ENCODE measurements around the gene GSTT2B.
"Not testable (repeated sequence)": the region's sequence is repeated elsewhere in the genome, so short reads cannot be mapped to it uniquely, and the experiment has no call there.

GSTT2B gene

GRCh38 chr22:23909296-23909898 is 51.6 kb downstream of the GSTT2B start:
- no peak overlapping the region for H2AK5ac ChIP-seq (ENCODE audit: low read length, severe bottlenecking)
- H3K14ac ChIP-seq (ENCODE audit: low read length in 2 of 2): no peak overlapping the region
- no peak overlapping the region for H4K91ac ChIP-seq (ENCODE audit: low read length)
- no peak overlapping the region for H3K4me2 ChIP-seq (ENCODE audit: low read length, poor library complexity, severe bottlenecking)
- H3K36me3 ChIP-seq (ENCODE audit: control insufficient read depth in 1 of 2, insufficient read depth in 2 of 2, low read depth in 1 of 2, low read length in 2 of 2): no peaks in the 10 kb centered on the region
- no peak overlapping the region for H3K18ac ChIP-seq (ENCODE audit: low read depth in 1 of 2, low read length in 2 of 2)
- no peak overlapping the region for H2BK5ac ChIP-seq (ENCODE audit: low read depth, low read length, poor library complexity, severe bottlenecking)
- H4K8ac ChIP-seq (ENCODE audit: low read length): no peak overlapping the region
- peak overlapping the region; percentile 44 for H3K9ac ChIP-seq (ENCODE audit: low read length)
- 88% methylated on average over 5 of the region's 6 CpGs for WGBS
- H3K9me3 ChIP-seq (ENCODE audit: control insufficient read depth, low read length): no peaks in the 10 kb centered on the region
- H3K4me1 ChIP-seq (ENCODE audit: control insufficient read depth, insufficient read depth, low read depth, low read length): peaks cover 3% of the 10 kb centered on the region
- no peak overlapping the region for H2BK12ac ChIP-seq (ENCODE audit: low read length in 2 of 2)
- no peak overlapping the region for H2BK15ac ChIP-seq (ENCODE audit: low read depth, poor library complexity, severe bottlenecking)
- peak; percentile 21 for DNase-seq
- no peaks in the 10 kb centered on the region for H3K79me1 ChIP-seq (replicated peaks; ENCODE audit: low read length, poor library complexity, severe bottlenecking)
- peak overlapping the region in 1 of 2 experiments; percentile 53 for H3K4me3 ChIP-seq (ENCODE audit: insufficient read depth in 1 of 2, low read depth in 1 of 2, low read length in 2 of 2)
- H2AFZ ChIP-seq (ENCODE audit: low read depth, low read length): no peak overlapping the region
- no peak overlapping the region for H2BK120ac ChIP-seq (ENCODE audit: low read depth, low read length)
- H3K23ac ChIP-seq (ENCODE audit: low read length in 2 of 2): no peak overlapping the region
- no peak overlapping the region for H3K4ac ChIP-seq (ENCODE audit: low read depth in 1 of 2, low read length in 2 of 2)
- no peak overlapping the region for H3K27ac ChIP-seq (ENCODE audit: low read length, poor library complexity, severe bottlenecking)
- peaks cover 0 to 6% of the 10 kb centered on the region in 2 experiments for H3K27me3 ChIP-seq (ENCODE audit: control insufficient read depth in 1 of 2, insufficient read depth in 1 of 2, low read length in 2 of 2)

DNA sequence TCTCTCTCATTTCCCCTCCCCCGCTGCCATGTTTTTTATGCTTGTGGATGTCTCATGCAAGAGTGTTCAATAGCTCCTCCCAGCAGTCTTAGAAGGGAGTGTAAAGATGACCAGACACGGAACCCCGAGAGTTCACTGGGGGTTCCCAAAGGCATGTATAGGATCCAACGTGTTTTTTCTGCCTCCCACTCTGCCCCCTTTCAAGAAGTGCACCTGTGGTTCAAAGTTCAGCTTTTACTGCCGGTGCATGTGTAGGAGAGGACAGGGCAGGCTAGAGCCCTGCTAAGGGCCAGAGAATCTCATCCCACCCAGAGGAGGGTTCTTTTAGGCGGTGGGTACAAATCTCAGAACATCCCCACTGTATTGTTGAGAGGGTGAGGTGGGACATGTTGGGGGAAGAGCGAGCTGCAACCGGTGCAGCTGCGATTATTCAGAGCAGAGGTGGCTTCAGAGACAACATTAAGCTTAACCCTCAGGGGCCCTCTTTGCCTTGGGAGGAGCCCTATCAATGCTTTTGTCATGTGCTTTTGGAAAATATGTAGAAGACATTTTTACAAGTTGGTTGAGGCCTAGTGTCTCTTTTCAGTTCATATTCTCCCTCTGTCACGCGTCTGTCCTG is 52.3 kb downstream of the GSTT2B start:
- Histone ChIP-seq H3K23ac (ENCODE audit: low read length in 2 of 2) (no peak overlapping the region), H3K4me1 (ENCODE audit: control insufficient read depth, insufficient read depth, low read depth, low read length) (peaks cover 3% of the 10 kb centered on the region), H3K79me1 (replicated peaks; ENCODE audit: low read length, poor library complexity, severe bottlenecking) (no peaks in the 10 kb centered on the region), H3K9me3 (ENCODE audit: control insufficient read depth, low read length) (no peaks in the 10 kb centered on the region), H2AFZ (ENCODE audit: low read depth, low read length) (no peak overlapping the region), H4K91ac (ENCODE audit: low read length) (no peak overlapping the region), H4K8ac (ENCODE audit: low read length) (peak overlapping the region; percentile 19), H2AK5ac (ENCODE audit: low read length, severe bottlenecking) (no peak overlapping the region), H2BK15ac (ENCODE audit: low read depth, poor library complexity, severe bottlenecking) (no peak overlapping the region), H3K36me3 (ENCODE audit: control insufficient read depth in 1 of 2, insufficient read depth in 2 of 2, low read depth in 1 of 2, low read length in 2 of 2) (no peaks in the 10 kb centered on the region), H3K4me2 (ENCODE audit: low read length, poor library complexity, severe bottlenecking) (no peak overlapping the region), H3K27me3 (ENCODE audit: control insufficient read depth in 1 of 2, insufficient read depth in 1 of 2, low read length in 2 of 2) (peaks cover 3 to 6% of the 10 kb centered on the region in 2 experiments), H3K14ac (ENCODE audit: low read length in 2 of 2) (no peak overlapping the region), H3K18ac (ENCODE audit: low read depth in 1 of 2, low read length in 2 of 2) (no peak overlapping the region), H3K27ac (ENCODE audit: low read length, poor library complexity, severe bottlenecking) (no peak overlapping the region), H2BK12ac (ENCODE audit: low read length in 2 of 2) (no peak overlapping the region), H3K4ac (ENCODE audit: low read depth in 1 of 2, low read length in 2 of 2) (no peak overlapping the region), H2BK5ac (ENCODE audit: low read depth, low read length, poor library complexity, severe bottlenecking) (no peak overlapping the region), H3K4me3 (ENCODE audit: insufficient read depth in 1 of 2, low read depth in 1 of 2, low read length in 2 of 2) (peak overlapping the region in 1 of 2 experiments; percentile 53), H2BK120ac (ENCODE audit: low read depth, low read length) (no peak overlapping the region), H3K9ac (ENCODE audit: low read length) (peak overlapping the region; percentile 44)
- DNase-seq: no peak
- WGBS: 88% methylated on average over 11 of the region's 11 CpGs

DNA sequence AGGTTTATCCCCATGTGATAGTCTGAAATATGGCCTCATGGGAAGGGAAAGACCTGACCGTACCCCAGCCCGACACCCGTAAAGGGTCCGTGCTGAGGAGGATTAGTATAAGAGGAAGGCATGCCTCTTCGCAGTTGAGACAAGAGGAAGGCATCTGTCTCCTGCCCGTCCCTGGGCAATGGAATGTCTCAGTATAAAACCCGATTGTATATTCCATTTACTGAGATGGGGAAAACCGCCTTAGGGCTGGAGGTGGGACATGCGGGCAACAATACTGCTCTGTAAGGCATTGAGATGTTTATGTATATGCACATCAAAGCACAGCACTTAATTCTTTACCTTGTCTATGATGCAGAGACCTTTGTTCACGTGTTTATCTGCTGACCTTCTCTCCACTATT is 53.6 kb downstream of the GSTT2B start:
- H2AFZ ChIP-seq (ENCODE audit: low read depth, low read length); H3K23ac ChIP-seq (ENCODE audit: low read length in 2 of 2); H3K4ac ChIP-seq (ENCODE audit: low read depth in 1 of 2, low read length in 2 of 2); H3K27me3 ChIP-seq (ENCODE audit: control insufficient read depth in 1 of 2, insufficient read depth in 1 of 2, low read length in 2 of 2); H3K14ac ChIP-seq (ENCODE audit: low read length in 2 of 2); H2BK5ac ChIP-seq (ENCODE audit: low read depth, low read length, poor library complexity, severe bottlenecking); H3K36me3 ChIP-seq (ENCODE audit: control insufficient read depth in 1 of 2, insufficient read depth in 2 of 2, low read depth in 1 of 2, low read length in 2 of 2); H2BK12ac ChIP-seq (ENCODE audit: low read length in 2 of 2); H3K9me3 ChIP-seq (ENCODE audit: control insufficient read depth, low read length); H3K4me2 ChIP-seq (ENCODE audit: low read length, poor library complexity, severe bottlenecking); H3K9ac ChIP-seq (ENCODE audit: low read length); H3K79me1 ChIP-seq (replicated peaks; ENCODE audit: low read length, poor library complexity, severe bottlenecking); H2BK15ac ChIP-seq (ENCODE audit: low read depth, poor library complexity, severe bottlenecking); H3K4me3 ChIP-seq (ENCODE audit: insufficient read depth in 1 of 2, low read depth in 1 of 2, low read length in 2 of 2); DNase-seq; H3K27ac ChIP-seq (ENCODE audit: low read length, poor library complexity, severe bottlenecking); H2BK120ac ChIP-seq (ENCODE audit: low read depth, low read length); H2AK5ac ChIP-seq (ENCODE audit: low read length, severe bottlenecking); H3K18ac ChIP-seq (ENCODE audit: low read depth in 1 of 2, low read length in 2 of 2); H4K91ac ChIP-seq (ENCODE audit: low read length); H4K8ac ChIP-seq (ENCODE audit: low read length): not testable (repeated sequence)
- WGBS: 60% methylated on average over 7 of the region's 10 CpGs
- peaks cover 10% of the 10 kb centered on the region for H3K4me1 ChIP-seq (ENCODE audit: control insufficient read depth, insufficient read depth, low read depth, low read length)

Data from mesenchymal stem cell (in vitro differentiated cells and primary cell).